ENCODE results near the gene CHST8.

Gene CHST8

DNA sequence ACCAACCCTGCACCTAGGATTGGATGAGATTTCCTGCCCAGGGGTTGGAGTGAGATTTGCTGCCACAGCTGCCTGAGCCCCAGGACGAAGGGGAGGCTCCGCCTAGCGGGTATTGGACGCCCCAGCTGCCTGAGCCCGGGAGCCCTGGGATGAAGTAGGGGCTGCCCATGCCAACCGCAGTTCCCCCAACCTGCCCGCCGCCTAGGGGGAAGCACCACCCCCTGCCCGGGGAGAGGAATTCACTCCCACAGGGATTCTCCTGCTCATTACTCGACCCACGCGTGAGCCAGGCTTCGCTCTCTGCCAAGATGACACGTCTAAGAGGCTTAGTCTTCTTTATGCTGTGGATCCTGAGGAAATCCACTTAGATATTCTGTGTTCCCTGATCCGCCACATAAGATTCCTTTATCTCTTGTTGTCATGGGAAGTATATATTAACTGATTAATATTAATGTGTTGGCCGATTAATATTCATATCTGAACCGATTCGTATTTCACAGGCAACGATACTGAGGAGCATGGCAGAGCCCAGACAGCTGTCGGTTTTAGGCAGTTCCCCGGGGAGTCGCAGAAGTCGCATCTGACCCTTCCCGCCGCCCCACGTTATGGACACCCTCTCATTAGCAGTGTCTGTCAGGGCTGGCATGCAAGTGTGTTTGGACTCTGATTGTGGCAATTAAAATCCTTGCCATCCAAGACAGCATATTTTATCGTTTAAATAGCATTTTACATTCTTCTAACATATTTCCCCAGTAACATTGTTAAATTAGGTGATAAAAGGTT lies 130.5 kb downstream of the CHST8 start:
- H3K4me3 ChIP-seq (ENCODE audit: low read length, poor library complexity, severe bottlenecking) = no peak overlapping the region
- TF ChIP-seq EZH2phosphoT487 (IDR thresholded peaks at IDR 0.05; ENCODE audit: borderline replicate concordance) = no peak
- TF ChIP-seq, protein P1, sequence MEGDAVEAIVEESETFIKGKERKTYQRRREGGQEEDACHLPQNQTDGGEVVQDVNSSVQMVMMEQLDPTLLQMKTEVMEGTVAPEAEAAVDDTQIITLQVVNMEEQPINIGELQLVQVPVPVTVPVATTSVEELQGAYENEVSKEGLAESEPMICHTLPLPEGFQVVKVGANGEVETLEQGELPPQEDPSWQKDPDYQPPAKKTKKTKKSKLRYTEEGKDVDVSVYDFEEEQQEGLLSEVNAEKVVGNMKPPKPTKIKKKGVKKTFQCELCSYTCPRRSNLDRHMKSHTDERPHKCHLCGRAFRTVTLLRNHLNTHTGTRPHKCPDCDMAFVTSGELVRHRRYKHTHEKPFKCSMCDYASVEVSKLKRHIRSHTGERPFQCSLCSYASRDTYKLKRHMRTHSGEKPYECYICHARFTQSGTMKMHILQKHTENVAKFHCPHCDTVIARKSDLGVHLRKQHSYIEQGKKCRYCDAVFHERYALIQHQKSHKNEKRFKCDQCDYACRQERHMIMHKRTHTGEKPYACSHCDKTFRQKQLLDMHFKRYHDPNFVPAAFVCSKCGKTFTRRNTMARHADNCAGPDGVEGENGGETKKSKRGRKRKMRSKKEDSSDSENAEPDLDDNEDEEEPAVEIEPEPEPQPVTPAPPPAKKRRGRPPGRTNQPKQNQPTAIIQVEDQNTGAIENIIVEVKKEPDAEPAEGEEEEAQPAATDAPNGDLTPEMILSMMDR (conservative IDR thresholded peaks at IDR 0.05; ENCODE audit: low read length) = no peak
- no peaks in the 10 kb centered on the region for H3K9me3 ChIP-seq (ENCODE audit: insufficient read depth, low read depth, low read length)
- no peak overlapping the region for H3K4me2 ChIP-seq (ENCODE audit: low read depth, low read length, poor library complexity, severe bottlenecking)
- H3K4me1 ChIP-seq (ENCODE audit: insufficient read depth, low read length, poor library complexity, severe bottlenecking) = no peaks in the 10 kb centered on the region
- H4K20me1 ChIP-seq (ENCODE audit: insufficient read depth, low read length, poor library complexity, severe bottlenecking) = no peaks in the 10 kb centered on the region
- no peaks in the 10 kb centered on the region for H3K27me3 ChIP-seq (ENCODE audit: insufficient read depth, low read length, poor library complexity, severe bottlenecking)
- no peaks in the 10 kb centered on the region for H3K9me2 ChIP-seq (replicated peaks; ENCODE audit: low read depth, low read length)
- no peaks in the 10 kb centered on the region for H3F3A ChIP-seq (ENCODE audit: low read depth)
- no peaks in the 10 kb centered on the region for H3K36me3 ChIP-seq (ENCODE audit: insufficient read depth, low read length)
- no peaks in the 10 kb centered on the region for H3K79me2 ChIP-seq (ENCODE audit: insufficient read depth, low read length)
- H3K9ac ChIP-seq (ENCODE audit: low read depth, low read length, poor library complexity, severe bottlenecking) = no peak overlapping the region
- no peak overlapping the region for H2AFZ ChIP-seq (ENCODE audit: low read length)

GRCh38 chr19:33752945-33753344 lies 131.2 kb downstream of the CHST8 start:
- Histone ChIP-seq H3K79me2 (ENCODE audit: insufficient read depth, low read length) (no peaks in the 10 kb centered on the region), H4K20me1 (ENCODE audit: insufficient read depth, low read length, poor library complexity, severe bottlenecking) (no peaks in the 10 kb centered on the region), H3F3A (ENCODE audit: low read depth) (no peaks in the 10 kb centered on the region), H3K4me2 (ENCODE audit: low read depth, low read length, poor library complexity, severe bottlenecking) (no peak overlapping the region), H3K9me2 (replicated peaks; ENCODE audit: low read depth, low read length) (no peaks in the 10 kb centered on the region), H3K9me3 (ENCODE audit: insufficient read depth, low read depth, low read length) (no peaks in the 10 kb centered on the region), H3K27me3 (ENCODE audit: insufficient read depth, low read length, poor library complexity, severe bottlenecking) (no peaks in the 10 kb centered on the region), H3K9ac (ENCODE audit: low read depth, low read length, poor library complexity, severe bottlenecking) (no peak overlapping the region), H3K4me3 (ENCODE audit: low read length, poor library complexity, severe bottlenecking) (no peak overlapping the region), H3K36me3 (ENCODE audit: insufficient read depth, low read length) (no peaks in the 10 kb centered on the region), H3K4me1 (ENCODE audit: insufficient read depth, low read length, poor library complexity, severe bottlenecking) (no peaks in the 10 kb centered on the region), H2AFZ (ENCODE audit: low read length) (no peak overlapping the region)
- TF ChIP-seq, protein P1 (conservative IDR thresholded peaks at IDR 0.05; ENCODE audit: low read length) = no peak
- TF ChIP-seq EZH2phosphoT487 (IDR thresholded peaks at IDR 0.05; ENCODE audit: borderline replicate concordance) = no peak

- Histone ChIP-seq H3K4me2 (ENCODE audit: low read depth, low read length, poor library complexity, severe bottlenecking) (no peak overlapping the region), H3K79me2 (ENCODE audit: insufficient read depth, low read length) (no peaks in the 10 kb centered on the region), H3K9ac (ENCODE audit: low read depth, low read length, poor library complexity, severe bottlenecking) (no peak overlapping the region), H4K20me1 (ENCODE audit: insufficient read depth, low read length, poor library complexity, severe bottlenecking) (no peaks in the 10 kb centered on the region), H3F3A (ENCODE audit: low read depth) (no peaks in the 10 kb centered on the region), H2AFZ (ENCODE audit: low read length) (no peak overlapping the region), H3K4me3 (ENCODE audit: low read length, poor library complexity, severe bottlenecking) (no peak overlapping the region), H3K36me3 (ENCODE audit: insufficient read depth, low read length) (no peaks in the 10 kb centered on the region), H3K4me1 (ENCODE audit: insufficient read depth, low read length, poor library complexity, severe bottlenecking) (no peaks in the 10 kb centered on the region), H3K27me3 (ENCODE audit: insufficient read depth, low read length, poor library complexity, severe bottlenecking) (no peaks in the 10 kb centered on the region), H3K9me2 (replicated peaks; ENCODE audit: low read depth, low read length) (no peaks in the 10 kb centered on the region), H3K9me3 (ENCODE audit: insufficient read depth, low read depth, low read length) (no peaks in the 10 kb centered on the region)
- TF ChIP-seq EZH2phosphoT487 (IDR thresholded peaks at IDR 0.05; ENCODE audit: borderline replicate concordance) = no peak
- TF ChIP-seq, protein P1 (conservative IDR thresholded peaks at IDR 0.05; ENCODE audit: low read length) = no peak
These were observed 132.6 kb downstream of the CHST8 start for GRCh38 chr19:33754361-33754760.

All from Loucy (cell line).